GM18873 (cell line): ENCODE results near the gene RCBTB1.
"Not testable (repeated sequence)": the region's sequence is repeated elsewhere in the genome, so short reads cannot be mapped to it uniquely, and the experiment has no call there.

Experiments used
- ATAC-seq: cut with Tn5 transposase; IDR thresholded peaks from one replicate; pipeline ENCODE4 v1.9.1; 2021; ENCODE audit warnings: mild to moderate bottlenecking, moderate library complexity, moderate number of reproducible peaks; ENCODE audit not compliant: unreplicated experiment, low FRiP score

RCBTB1 gene

GRCh38 chr13:49585220-49586157 is at the start of gene RCBTB1:
RCBTB1 (minus strand) TSS chr13:49585558; CDS start chr13:49567279, 18,279 bp downstream.
- ATAC-seq = peak; percentile 59

- no peak for ATAC-seq
Measured at GRCh38 chr13:49633710-49634109, 48.4 kb upstream of the RCBTB1 start.

DNA sequence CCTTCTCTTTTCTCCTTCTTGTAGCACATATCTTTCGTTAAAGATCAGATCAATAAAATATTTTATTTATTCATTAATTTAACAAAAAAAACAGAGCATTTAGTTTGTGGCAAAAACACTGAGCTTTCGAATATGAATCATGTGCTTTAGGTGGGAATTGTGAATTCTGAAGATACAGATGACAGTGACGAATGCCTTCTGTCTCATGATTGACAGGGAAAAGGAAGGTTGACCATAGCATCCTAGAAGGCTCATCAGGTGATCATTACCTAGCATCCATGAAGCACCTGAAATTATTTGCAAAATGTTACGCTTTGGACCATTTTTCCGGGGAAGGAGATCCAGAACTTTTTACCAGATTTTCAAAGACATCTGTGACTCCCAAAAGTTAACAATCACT is 46.8 kb upstream of the RCBTB1 start:
- no peak for ATAC-seq

DNA sequence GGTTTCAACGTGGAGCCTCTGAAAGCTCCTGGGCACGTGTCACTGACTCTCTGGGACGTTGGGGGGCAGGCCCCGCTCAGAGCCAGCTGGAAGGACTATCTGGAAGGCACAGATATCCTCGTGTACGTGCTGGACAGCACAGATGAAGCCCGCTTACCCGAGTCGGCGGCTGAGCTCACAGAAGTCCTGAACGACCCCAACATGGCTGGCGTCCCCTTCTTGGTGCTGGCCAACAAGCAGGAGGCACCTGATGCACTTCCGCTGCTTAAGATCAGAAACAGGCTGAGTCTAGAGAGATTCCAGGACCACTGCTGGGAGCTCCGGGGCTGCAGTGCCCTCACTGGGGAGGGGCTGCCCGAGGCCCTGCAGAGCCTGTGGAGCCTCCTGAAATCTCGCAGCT is 45.2 kb upstream of the RCBTB1 start:
- no peak for ATAC-seq

- ATAC-seq = no peak
Measured at GRCh38 chr13:49629947-49630346, 44.6 kb upstream of the RCBTB1 start.

- no peak for ATAC-seq
Measured at GRCh38 chr13:49629196-49629938, 44.0 kb upstream of the RCBTB1 start.

GRCh38 chr13:49627831-49628652 is 42.7 kb upstream of the RCBTB1 start, which contains the start of gene ARL11:
ARL11 (plus strand) TSS chr13:49628507; CDS start chr13:49630448, 1,941 bp downstream.
- ATAC-seq = peak; percentile 78

DNA sequence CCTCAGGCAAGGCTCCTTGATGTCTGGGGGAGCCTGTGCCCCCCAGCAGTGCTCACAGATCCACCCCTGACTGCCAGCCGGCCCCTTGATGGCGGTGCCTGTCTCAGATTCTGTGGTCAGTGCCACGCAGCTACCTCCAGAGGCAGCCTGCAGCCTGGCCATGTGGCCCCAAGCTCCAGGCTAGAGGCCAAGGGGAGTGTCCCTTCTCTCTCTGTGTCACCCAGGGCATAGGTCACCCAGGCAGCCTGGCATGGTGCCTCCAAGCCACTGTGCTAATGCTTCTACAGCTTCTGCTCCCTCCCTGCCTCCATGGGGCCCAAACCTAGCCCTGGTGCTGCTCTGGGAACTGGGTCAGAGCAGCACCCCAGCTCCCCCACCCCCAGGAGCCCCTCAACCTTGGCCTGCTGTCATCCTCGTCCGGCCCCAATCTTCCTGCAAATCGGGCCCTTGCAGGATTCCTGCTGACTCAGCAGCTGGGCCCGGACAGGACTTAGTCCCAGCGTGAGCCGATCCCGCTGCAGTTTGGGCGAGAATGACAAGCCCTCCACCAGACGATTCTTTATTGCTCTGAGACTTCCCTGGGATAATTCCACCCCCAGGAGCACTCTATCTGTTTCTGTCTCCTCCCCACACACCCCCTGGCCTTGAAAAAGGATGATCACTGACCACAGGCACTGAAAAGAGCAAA is 40.2 kb upstream of the RCBTB1 start:
- no peak for ATAC-seq

GRCh38 chr13:49624229-49624628 is 38.9 kb upstream of the RCBTB1 start:
- no peak for ATAC-seq

GRCh38 chr13:49622174-49622946 is 37.0 kb upstream of the RCBTB1 start:
- ATAC-seq = no peak

- no peak for ATAC-seq
Measured at GRCh38 chr13:49620170-49620621, 34.8 kb upstream of the RCBTB1 start.

GRCh38 chr13:49616676-49617065 is 31.3 kb upstream of the RCBTB1 start:
- ATAC-seq = no peak

GRCh38 chr13:49615836-49616675 is 30.7 kb upstream of the RCBTB1 start:
- no peak for ATAC-seq

- not testable (repeated sequence) for ATAC-seq
Measured at GRCh38 chr13:49612042-49612441, 26.7 kb upstream of the RCBTB1 start.

GRCh38 chr13:49610176-49610575 is 24.8 kb upstream of the RCBTB1 start:
- ATAC-seq = no peak

GRCh38 chr13:49608651-49609331 is 23.4 kb upstream of the RCBTB1 start:
- ATAC-seq = no peak

DNA sequence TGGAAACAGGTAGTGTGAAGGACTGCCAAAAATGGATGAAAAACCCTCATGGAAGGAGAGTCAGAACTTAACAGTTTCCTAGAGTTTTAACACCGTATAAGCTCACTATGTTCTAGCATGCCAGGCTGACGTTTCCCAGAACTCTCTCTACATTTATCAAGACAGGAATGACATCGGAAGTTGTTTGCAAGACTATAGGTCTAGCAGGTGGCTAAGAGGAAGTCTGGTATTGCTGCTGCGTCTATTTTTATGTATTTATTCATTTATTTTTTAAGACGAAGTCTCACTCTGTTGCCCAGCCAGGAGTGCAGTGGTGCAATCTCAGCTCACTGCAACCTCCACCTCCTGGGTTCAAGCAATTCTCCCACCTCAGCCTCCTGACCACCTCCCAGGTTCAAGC is 22.4 kb upstream of the RCBTB1 start:
- ATAC-seq = no peak
